Fibroblast of pulmonary artery (primary cell): ENCODE results near the gene EZH1.

ENCODE experiments used
- DNase-seq: peaks from one replicate; pipeline ENCODE4 v3.0.0-alpha.2; 2010; ENCODE audit warnings: low read depth
- H3K4me3 ChIP-seq: replicated peaks from 2 replicates; pipeline ENCODE4 v1.5.1; 2011; ENCODE audit warnings: low read depth, mild to moderate bottlenecking, control low read depth, low read length, moderate library complexity
- TF ChIP-seq, protein P1 (sequence below): IDR thresholded peaks from 2 replicates; pipeline ENCODE4 v1.5.1; 2011; ENCODE audit warnings: mild to moderate bottlenecking, control low read depth, low read length, inconsistent platforms; ENCODE audit errors: missing control alignments

The EZH1 gene

DNA sequence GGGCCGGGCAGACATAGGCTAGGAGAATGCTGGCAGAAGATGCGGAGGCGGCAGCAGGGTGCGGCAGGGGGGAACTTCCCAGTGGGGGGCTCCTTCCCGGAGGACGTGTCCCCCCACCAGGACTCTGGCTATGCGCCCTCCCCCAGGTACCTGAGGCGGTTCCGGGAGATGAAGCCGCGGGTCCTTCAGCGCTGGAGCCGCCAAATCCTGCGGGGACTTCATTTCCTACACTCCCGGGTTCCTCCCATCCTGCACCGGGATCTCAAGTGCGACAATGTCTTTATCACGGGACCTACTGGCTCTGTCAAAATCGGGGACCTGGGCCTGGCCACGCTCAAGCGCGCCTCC, 38.9 kb upstream of the EZH1 start:
- DNase-seq, result no peak
- TF ChIP-seq, protein P1, sequence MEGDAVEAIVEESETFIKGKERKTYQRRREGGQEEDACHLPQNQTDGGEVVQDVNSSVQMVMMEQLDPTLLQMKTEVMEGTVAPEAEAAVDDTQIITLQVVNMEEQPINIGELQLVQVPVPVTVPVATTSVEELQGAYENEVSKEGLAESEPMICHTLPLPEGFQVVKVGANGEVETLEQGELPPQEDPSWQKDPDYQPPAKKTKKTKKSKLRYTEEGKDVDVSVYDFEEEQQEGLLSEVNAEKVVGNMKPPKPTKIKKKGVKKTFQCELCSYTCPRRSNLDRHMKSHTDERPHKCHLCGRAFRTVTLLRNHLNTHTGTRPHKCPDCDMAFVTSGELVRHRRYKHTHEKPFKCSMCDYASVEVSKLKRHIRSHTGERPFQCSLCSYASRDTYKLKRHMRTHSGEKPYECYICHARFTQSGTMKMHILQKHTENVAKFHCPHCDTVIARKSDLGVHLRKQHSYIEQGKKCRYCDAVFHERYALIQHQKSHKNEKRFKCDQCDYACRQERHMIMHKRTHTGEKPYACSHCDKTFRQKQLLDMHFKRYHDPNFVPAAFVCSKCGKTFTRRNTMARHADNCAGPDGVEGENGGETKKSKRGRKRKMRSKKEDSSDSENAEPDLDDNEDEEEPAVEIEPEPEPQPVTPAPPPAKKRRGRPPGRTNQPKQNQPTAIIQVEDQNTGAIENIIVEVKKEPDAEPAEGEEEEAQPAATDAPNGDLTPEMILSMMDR, result no peak

DNA sequence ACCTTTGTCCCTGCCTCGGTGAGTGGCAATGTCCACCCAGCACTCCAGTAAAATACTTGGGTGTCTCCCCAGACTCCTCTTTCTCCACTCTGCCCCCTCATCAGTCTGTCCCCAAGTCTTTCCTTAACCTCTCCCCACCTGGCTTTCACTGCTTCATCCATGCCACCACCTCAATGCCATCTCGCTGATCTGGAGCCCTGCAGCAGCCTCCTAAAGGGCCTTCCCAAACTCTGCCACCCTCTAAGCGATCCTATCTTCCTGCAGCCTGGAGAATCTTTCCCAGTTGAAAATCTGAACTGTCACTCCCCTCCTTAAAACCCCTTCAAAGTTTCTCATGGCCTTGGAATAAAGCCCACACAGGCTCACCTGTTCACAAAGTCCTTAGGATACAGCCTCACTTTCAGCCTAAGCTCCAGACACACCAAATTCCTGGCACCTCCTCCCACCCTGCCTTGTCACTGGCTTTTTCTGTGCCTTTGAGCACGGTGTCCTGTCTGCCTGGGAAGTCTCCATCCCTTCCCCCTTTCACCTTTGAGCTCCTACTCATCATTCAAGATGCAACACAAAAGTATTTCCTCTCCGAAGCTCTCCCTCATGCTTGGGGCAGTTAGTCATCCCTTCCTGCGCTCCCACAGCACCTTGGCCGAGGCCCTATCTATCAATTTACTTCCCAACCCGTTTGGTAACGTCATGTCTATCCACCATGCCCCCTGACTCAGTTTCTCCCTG, 38.4 kb upstream of the EZH1 start:
- peak overlapping the region; percentile 70 for H3K4me3 ChIP-seq
- peak; percentile 86 for DNase-seq
- TF ChIP-seq, protein P1, result no peak

More for the DNA sequence above, 38.9 kb upstream of the EZH1 start:
- H3K4me3 ChIP-seq, result no peak overlapping the region

DNA sequence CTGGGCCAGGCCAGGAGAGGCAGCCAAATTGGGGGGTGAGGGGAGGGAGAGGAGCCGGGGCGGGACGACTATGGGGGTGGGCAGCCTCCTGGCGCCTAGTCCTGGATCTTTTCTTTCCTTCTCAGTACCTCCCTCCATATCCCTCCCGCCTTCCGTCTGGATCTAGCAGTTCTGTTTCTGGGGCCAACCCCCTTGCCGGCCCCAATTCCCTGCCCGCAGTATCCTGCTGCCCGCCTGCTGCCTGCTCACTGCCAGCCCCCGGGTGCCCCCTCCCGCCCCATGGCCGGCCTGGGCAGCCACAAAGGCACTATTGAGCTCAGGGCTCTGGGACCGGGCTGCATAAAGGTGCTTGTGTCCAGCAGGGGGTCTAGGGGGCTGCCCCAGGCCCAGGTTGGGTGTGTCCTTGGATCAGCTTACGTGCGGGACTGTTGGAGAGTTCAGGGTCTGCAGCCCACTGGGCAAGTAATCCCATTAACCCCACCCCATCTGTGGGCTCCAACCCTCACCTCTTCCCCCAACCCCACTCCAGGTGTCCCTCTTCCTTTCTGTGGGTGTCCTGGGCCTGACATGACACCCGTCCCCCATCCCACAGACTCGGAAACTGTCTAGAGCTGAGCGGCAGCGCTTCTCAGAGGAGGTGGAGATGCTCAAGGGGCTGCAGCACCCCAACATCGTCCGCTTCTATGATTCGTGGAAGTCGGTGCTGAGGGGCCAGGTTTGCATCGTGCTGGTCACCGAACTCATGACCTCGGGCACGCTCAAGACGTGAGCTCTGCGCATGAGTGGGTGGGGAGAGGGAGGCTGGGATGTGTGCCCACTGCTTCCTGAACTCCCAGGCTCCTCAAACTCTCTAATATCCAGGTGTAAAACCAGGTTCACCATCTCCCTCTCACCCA, 37.6 kb upstream of the EZH1 start:
- no peak for DNase-seq
- TF ChIP-seq, protein P1, result no peak
- H3K4me3 ChIP-seq, result peak overlapping the region; percentile 70

DNA sequence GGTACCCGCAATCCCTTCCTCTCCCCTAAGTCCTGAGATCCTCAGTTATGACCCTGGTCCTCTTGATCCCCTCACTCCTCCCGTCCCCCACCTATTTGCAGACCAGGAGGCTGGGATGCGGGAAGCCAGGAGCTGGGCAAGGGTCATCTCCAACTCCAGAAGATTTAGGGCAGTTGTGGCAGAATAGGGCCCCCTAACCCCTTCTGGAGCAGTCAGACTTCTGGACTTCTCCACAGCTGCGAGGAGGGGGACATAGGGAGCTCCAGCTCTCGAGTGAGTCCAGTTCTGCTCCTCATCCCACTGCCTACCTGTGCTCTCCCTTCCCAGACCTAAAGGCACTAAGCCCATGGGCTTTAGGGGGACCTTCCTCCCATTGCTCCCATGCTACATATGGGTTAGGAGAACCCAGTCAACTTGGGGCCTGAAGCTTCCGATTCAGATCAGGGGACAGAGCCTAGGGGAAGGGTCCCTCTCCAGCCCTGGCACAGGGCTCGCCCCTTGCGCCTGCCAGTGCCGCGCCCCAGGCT, 36.9 kb upstream of the EZH1 start:
- peak overlapping the region; percentile 70 for H3K4me3 ChIP-seq
- no peak for DNase-seq
- TF ChIP-seq, protein P1, result no peak

DNA sequence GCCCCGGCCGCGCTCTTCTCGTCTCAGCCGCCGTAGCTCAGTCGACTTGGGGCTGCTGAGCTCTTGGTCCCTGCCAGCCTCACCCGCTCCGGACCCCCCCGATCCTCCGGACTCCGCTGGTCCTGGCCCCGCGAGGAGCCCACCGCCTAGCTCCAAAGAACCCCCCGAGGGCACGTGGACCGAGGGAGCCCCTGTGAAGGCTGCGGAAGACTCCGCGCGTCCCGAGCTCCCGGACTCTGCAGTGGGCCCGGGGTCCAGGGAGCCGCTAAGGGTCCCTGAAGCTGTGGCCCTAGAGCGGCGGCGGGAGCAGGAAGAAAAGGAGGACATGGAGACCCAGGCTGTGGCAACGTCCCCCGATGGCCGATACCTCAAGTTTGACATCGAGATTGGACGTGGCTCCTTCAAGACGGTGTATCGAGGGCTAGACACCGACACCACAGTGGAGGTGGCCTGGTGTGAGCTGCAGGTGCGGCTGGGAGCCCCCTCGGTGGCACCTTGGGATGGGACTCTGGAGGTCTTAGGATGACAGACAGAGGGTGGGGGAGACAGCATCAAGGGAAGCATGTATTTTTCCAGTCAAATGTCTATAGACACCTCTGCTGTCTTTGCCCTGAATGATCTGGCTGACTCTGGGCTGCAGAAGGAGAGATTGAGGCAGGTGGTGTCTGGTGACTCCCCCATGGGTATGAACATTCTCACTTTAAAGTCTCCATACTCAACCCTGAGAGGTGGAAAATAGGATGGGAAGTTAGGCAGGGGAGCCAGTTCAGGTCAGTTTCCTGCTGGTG, 36.2 kb upstream of the EZH1 start:
- peak overlapping the region; percentile 70 for H3K4me3 ChIP-seq
- no peak for DNase-seq
- TF ChIP-seq, protein P1, result no peak
